Left ventricle myocardium inferior (tissue), 1 donor: ENCODE data around the gene ANKFY1. TPM values are rescaled to one million over a fixed set of nuclear protein-coding genes. Genes with fewer than 3 reads are reported as not detected.

Experiments used
- DNase-seq: peaks from one replicate; pipeline ENCODE4 v3.0.0-alpha.2; 2020
- H3K27ac ChIP-seq: fragments of 200-600 bp; replicated peaks from 2 replicates; pipeline ENCODE4 v1.8.0; 2021
- H3K27me3 ChIP-seq: fragments of 200-600 bp; 2 replicates; pipeline ENCODE4 v1.8.0; 2021; ENCODE audit warnings: low read depth
- H3K36me3 ChIP-seq: fragments of 200-600 bp; 2 replicates; pipeline ENCODE4 v1.8.0; 2021
- H3K4me1 ChIP-seq: fragments of 200-600 bp; 2 replicates; pipeline ENCODE4 v1.8.0; 2021
- H3K4me3 ChIP-seq: fragments of 200-600 bp; 2 replicates; pipeline ENCODE4 v1.8.0; 2021; ENCODE audit warnings: mild to moderate bottlenecking, moderate library complexity
- H3K9me3 ChIP-seq: fragments of 200-600 bp; replicated peaks from 2 replicates; pipeline ENCODE4 v1.8.0; 2021
- CTCF ChIP-seq: fragments of 200-600 bp; IDR thresholded peaks from 2 replicates; pipeline ENCODE4 v1.8.0; 2021; ENCODE audit warnings: antibody characterized with exemption, mild to moderate bottlenecking, borderline replicate concordance
- intact Hi-C: fragments of 100-400 bp; cut with micrococcal nuclease; formaldehyde crosslinking; loops from one replicate; pipeline ENCODE4 v1.11.0; 2022
- total RNA-seq: library from RNA; stranded (reverse); fragmentation: NEBNext Ultra II Directional; extraction: Animal tissue kit (Norgen Biotek cat#: 25700); gene quantifications from one replicate; pipeline ENCODE4 v1.2.1, GENCODE V29; 2021
- donor health status: DM: no; HTN: yes; CAD: no; lungs with severe emphysema.

The ANKFY1 gene
- total RNA-seq, 1 donor from 2014 or later: 22.9 TPM

- DNase-seq: no peak
- no peaks in the 10 kb centered on the region for H3K27me3 ChIP-seq
- H3K4me3 ChIP-seq: no peak overlapping the region
- peak overlapping the region; percentile 33 for H3K27ac ChIP-seq
- peaks cover 8% of the 10 kb centered on the region for H3K36me3 ChIP-seq
- H3K9me3 ChIP-seq: no peaks in the 10 kb centered on the region
- no peak for TF ChIP-seq CTCF
- peaks cover 69% of the 10 kb centered on the region for H3K4me1 ChIP-seq
- intact Hi-C loops: no loop called here
These were observed 15.8 kb downstream of the ANKFY1 start for GRCh38 chr17:4247971-4248388.

- no peak overlapping the region for H3K4me3 ChIP-seq
- intact Hi-C loops: no loop called here
- TF ChIP-seq CTCF: no peak
- no peak for DNase-seq
- peak overlapping the region; percentile 9 for H3K27ac ChIP-seq
- no peaks in the 10 kb centered on the region for H3K27me3 ChIP-seq
- H3K36me3 ChIP-seq: peaks cover 8% of the 10 kb centered on the region
- H3K9me3 ChIP-seq: no peaks in the 10 kb centered on the region
- peaks cover 71% of the 10 kb centered on the region for H3K4me1 ChIP-seq
These were observed 16.3 kb downstream of the ANKFY1 start for GRCh38 chr17:4247361-4247970.

- intact Hi-C loops: no loop called here
- Histone ChIP-seq H3K4me3 (no peak overlapping the region), H3K27ac (no peak overlapping the region), H3K36me3 (peaks cover 15% of the 10 kb centered on the region), H3K9me3 (no peaks in the 10 kb centered on the region), H3K4me1 (peaks cover 70% of the 10 kb centered on the region), H3K27me3 (no peaks in the 10 kb centered on the region)
- DNase-seq: no peak
- no peak for TF ChIP-seq CTCF
These were observed 17.1 kb downstream of the ANKFY1 start for GRCh38 chr17:4246674-4247073.

GRCh38 chr17:4241535-4241934, 22.2 kb downstream of the ANKFY1 start:
- Histone ChIP-seq H3K36me3 (peaks cover 46% of the 10 kb centered on the region), H3K27me3 (no peaks in the 10 kb centered on the region), H3K27ac (no peak overlapping the region), H3K9me3 (no peaks in the 10 kb centered on the region), H3K4me1 (peaks cover 25% of the 10 kb centered on the region), H3K4me3 (no peak overlapping the region)
- intact Hi-C loops: no loop called here
- DNase-seq: no peak
- no peak for TF ChIP-seq CTCF

GRCh38 chr17:4236456-4236855, 27.3 kb downstream of the ANKFY1 start:
- H3K36me3 ChIP-seq: peaks cover 58% of the 10 kb centered on the region
- no peak overlapping the region for H3K4me3 ChIP-seq
- H3K27ac ChIP-seq: peak overlapping the region; percentile 92
- no peak for TF ChIP-seq CTCF
- H3K4me1 ChIP-seq: peaks cover 53% of the 10 kb centered on the region
- intact Hi-C loops: no loop called here
- no peaks in the 10 kb centered on the region for H3K9me3 ChIP-seq
- no peak for DNase-seq
- H3K27me3 ChIP-seq: no peaks in the 10 kb centered on the region
